Muscle of leg (tissue), 11 donors: ENCODE data around the gene ABCC3. TPM values are rescaled to one million over a fixed set of nuclear protein-coding genes. Genes with fewer than 3 reads are reported as not detected.

Source experiments
- DNase-seq: peaks from one replicate; pipeline ENCODE4 v3.0.0; 2013
- H3K27ac ChIP-seq: one replicate; pipeline ENCODE4 v1.5.1; 2013; ENCODE audit warnings: mild to moderate bottlenecking, low read length, control low read depth
- H3K27me3 ChIP-seq: one replicate; pipeline ENCODE4 v1.6.1; 2013; ENCODE audit warnings: low read length; ENCODE audit not compliant: control insufficient read depth, insufficient read depth
- H3K36me3 ChIP-seq: one replicate; pipeline ENCODE4 v1.6.1; 2013; ENCODE audit warnings: low read length; ENCODE audit not compliant: control insufficient read depth, insufficient read depth
- H3K4me1 ChIP-seq: one replicate; pipeline ENCODE4 v1.6.1; 2013; ENCODE audit warnings: low read length; ENCODE audit not compliant: control insufficient read depth, insufficient read depth
- H3K4me3 ChIP-seq: one replicate; pipeline ENCODE4 v1.5.1; 2013; ENCODE audit warnings: low read length, control low read depth
- H3K9me3 ChIP-seq: replicated peaks from 2 replicates; pipeline ENCODE4 v1.6.1; 2013; ENCODE audit warnings: low read depth, low read length; ENCODE audit not compliant: control insufficient read depth
- WGBS: methylation state at CpG from one replicate; pipeline ENCODE4 v1.1.5; 2013; ENCODE audit warnings: missing lambda C conversion rate; ENCODE audit not compliant: insufficient coverage; 5-methylcytosine and 5-hydroxymethylcytosine counted together
- polyA plus RNA-seq, 8 donors: library from polyadenylated mRNA; unstranded; fragments of 120-200 nt; gene quantifications; one replicate each; pipeline versions ENCODE4 v1.2.1 to v1.2.3, GENCODE V29; 2013; ENCODE audit warnings: inconsistent platforms in 1 of 8, low replicate concordance in 1 of 8; ENCODE audit not compliant: insufficient read length in 8 of 8, insufficient read depth in 1 of 8
- total RNA-seq: library from RNA; stranded (reverse); fragments of 120-200 nt; gene quantifications from one replicate; pipeline ENCODE4 v1.2.4, GENCODE V29; 2013

ABCC3 gene
- total and polyA plus RNA-seq, 9 donors: 0.24 to 8.0 (median 0.39) TPM

DNA sequence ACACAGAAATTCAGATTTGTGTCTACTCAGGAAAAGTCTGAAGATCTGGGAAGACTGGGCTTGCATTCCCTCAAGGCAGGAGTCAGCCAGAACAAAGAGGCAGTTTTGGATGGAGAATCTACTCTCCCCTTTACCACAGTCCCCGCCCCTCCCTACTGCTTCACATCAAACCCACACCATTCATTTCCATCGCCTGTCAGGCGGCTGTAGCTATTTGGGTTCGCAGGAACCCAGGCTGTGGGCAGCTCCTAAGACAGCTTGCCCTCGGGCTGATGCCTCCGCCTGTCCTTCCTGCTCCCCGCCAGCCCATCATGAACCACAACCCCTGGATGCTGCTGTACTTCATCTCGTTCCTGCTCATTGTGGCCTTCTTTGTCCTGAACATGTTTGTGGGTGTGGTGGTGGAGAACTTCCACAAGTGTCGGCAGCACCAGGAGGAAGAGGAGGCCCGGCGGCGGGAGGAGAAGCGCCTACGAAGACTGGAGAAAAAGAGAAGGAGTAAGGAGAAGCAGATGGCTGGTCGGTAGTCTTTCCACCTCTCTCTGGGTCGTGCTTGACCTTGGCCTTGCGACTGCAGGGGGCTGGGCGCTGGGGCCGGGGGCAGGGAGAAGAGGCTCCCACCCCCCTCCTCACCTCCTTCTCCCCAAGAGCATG lies 27.0 kb upstream of the ABCC3 start:
- Histone ChIP-seq H3K4me1 (peaks cover 50% of the 10 kb centered on the region), H3K36me3 (no peaks in the 10 kb centered on the region), H3K9me3 (no peaks in the 10 kb centered on the region), H3K27ac (no peak overlapping the region), H3K27me3 (peaks cover 6% of the 10 kb centered on the region), H3K4me3 (no peak overlapping the region)
- 90% methylated on average over 7 of the region's 19 CpGs for WGBS
- DNase-seq: no peak

DNA sequence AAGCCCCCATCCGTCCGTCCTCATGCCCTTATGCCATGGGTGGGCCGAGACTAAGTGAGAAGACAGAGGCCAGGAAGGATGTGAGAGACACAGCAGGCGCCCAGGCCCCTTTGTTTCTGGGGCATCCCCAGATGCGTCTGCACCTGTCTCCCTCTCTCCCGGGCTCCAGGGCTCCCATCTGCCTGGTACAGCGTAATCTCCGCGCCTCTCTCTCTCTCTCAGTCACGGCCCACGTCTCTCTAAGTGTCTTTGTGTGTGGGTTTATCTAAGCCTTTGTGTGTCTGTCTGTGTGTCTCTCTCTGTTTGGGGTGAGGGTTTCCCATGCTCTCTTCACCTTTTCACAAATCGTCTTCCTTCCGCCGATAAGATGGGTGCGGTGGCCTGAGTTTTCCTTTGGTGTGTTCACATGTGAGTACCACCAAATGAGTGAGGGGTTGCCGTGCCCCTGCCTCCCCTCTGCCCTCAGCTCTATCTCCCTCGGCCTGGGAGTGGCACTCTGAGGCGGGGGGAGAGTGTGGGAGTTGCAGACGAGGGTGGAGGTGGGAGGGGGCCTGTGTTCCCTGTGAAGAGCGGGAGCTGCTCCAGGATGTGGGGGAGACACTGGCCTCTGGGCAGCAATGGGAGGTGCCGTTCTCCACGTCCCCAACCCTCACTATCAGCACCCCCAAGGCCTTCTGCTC lies 25.8 kb upstream of the ABCC3 start:
- H3K4me1 ChIP-seq: peaks cover 45% of the 10 kb centered on the region
- no peak overlapping the region for H3K4me3 ChIP-seq
- H3K27ac ChIP-seq: no peak overlapping the region
- WGBS: 80% methylated on average over 7 of the region's 22 CpGs
- no peaks in the 10 kb centered on the region for H3K36me3 ChIP-seq
- no peaks in the 10 kb centered on the region for H3K9me3 ChIP-seq
- H3K27me3 ChIP-seq: peaks cover 6% of the 10 kb centered on the region
- DNase-seq: no peak

DNA sequence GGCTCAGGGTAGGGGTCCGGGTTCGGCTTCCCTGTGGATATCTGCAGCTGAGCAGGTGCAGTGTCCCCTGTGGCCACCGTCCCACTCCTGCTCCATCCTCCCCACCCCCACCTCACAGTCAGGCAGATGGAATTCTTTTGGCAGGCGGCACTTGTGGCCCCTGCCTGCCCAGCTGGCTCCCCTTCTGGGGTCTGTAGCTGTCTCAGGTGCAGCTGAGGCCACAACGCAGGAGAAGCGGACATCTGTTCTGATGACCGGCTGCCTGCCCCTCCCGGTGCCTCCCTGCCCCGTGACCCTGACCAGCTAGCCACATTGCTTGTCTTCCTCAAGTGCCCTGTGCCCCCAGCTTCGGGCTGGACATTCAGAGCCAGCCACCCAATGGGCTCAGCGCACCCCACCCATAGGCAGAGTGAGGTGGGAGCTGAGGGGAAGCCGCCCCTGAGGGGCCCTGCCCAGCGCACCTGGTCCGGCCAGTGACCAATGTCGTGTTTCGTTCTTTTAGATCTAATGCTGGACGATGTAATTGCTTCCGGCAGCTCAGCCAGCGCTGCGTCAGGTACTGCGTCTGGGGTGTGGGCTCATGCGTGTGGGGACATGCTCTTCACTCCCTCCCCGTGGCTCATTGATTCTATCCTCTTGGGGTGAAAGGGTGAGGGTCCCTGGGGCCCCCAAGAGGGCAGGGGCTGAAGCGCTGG lies 25.2 kb upstream of the ABCC3 start:
- Histone ChIP-seq H3K27me3 (peaks cover 6% of the 10 kb centered on the region), H3K36me3 (no peaks in the 10 kb centered on the region), H3K27ac (no peak overlapping the region), H3K9me3 (no peaks in the 10 kb centered on the region), H3K4me3 (no peak overlapping the region), H3K4me1 (peaks cover 42% of the 10 kb centered on the region)
- WGBS: 82% methylated on average over 20 of the region's 24 CpGs
- DNase-seq: no peak

DNA sequence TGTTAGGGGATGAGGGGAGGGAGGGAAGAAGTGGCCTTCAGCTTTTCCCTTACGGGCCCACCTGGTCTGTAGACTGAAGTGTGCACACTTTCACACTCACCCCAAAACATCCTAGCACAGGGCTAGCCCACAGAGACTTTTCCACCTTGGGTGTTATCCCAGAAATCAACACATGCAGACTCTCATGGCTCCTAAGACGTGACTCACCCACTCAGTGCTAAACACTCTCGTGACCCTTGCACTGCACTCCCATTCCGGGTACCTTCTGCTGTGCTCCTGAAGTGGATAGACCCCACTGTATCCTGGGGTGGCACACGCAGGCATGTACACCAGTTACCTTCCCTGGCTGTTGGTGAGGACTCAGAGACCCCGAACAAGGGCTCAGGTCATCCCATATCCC lies 23.0 kb upstream of the ABCC3 start:
- no peak overlapping the region for H3K4me3 ChIP-seq
- WGBS: 84% methylated on average over 5 of the region's 6 CpGs
- peaks cover 26% of the 10 kb centered on the region for H3K4me1 ChIP-seq
- DNase-seq: no peak
- no peak overlapping the region for H3K27ac ChIP-seq
- no peaks in the 10 kb centered on the region for H3K9me3 ChIP-seq
- H3K36me3 ChIP-seq: peaks cover 6% of the 10 kb centered on the region
- peaks cover 6% of the 10 kb centered on the region for H3K27me3 ChIP-seq

DNA sequence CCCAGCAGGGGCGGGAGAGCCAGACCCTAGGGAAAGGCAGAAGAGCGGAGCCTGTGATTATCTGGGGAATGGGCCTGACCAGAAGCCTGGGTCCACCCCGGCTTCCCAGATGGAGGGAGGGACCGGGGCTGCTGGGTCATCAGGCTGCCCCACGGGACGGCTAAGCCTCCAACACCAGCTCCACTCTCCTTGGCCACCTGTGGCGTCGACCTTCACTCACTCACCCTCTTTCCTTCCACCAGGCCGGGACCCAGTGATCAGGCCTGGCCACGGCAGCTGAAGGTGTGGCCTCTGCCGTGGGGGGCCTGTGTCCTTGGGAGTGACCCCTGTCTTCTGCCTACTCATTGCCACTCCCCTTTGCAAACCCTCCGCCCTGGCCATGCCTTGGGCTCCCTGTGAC lies 22.4 kb upstream of the ABCC3 start:
- Histone ChIP-seq H3K36me3 (peaks cover 6% of the 10 kb centered on the region), H3K4me3 (no peak overlapping the region), H3K9me3 (no peaks in the 10 kb centered on the region), H3K27ac (no peak overlapping the region), H3K27me3 (peaks cover 6% of the 10 kb centered on the region), H3K4me1 (peaks cover 24% of the 10 kb centered on the region)
- no peak for DNase-seq
- 78% methylated on average over 9 of the region's 12 CpGs for WGBS

DNA sequence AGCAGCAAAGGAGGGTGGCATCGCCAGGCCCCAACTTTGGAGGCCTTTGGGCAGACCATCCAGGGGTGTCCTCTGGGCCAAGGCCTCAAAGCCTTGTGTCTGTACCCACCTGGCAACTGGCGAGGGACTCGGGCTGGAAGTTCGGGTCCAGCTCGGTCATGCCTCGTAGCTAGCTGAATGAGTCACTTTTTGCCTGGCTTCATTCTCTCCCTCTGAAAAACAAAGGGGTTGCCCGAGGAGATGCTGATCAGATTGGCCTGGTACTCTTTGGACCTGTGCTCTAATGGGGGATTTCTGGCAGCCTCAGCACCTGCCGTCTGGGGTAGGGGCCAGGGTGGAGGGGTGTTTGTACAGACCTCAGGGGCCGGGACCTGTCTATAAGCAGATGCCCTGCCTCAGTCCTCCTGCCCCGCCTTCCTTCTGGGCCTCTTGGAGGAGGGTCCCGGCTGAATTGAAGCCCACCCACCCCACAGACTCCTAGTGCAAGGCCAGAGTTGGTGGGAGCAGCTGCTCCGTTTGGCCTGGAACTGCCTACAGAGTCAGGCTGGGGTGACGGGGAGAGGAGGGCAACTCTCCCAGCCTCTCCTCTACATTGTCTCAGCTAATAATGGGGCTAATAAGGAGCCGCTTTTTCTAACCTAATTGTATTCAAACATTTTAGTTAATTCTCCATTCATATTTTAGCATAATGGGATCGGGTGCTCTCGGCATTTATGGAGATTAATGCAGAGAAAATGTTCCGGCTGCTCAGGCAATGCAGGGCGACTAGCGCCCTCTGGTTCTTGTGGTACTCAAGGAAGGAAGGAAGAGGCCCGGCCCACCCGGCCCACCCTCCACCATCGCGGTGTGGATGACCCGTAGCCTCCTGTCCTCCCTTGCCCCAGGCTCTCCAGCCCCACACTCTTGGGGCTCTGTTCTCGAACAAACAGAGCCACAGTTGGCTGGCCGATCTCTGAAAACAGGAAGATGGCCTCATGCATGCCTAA lies 21.4 kb upstream of the ABCC3 start:
- peak; percentile 71 for DNase-seq
- 46% methylated on average over 9 of the region's 26 CpGs for WGBS
- Histone ChIP-seq H3K4me1 (peaks cover 21% of the 10 kb centered on the region), H3K4me3 (no peak overlapping the region), H3K27ac (no peak overlapping the region), H3K36me3 (peaks cover 6% of the 10 kb centered on the region), H3K27me3 (peaks cover 2% of the 10 kb centered on the region), H3K9me3 (no peaks in the 10 kb centered on the region)

DNA sequence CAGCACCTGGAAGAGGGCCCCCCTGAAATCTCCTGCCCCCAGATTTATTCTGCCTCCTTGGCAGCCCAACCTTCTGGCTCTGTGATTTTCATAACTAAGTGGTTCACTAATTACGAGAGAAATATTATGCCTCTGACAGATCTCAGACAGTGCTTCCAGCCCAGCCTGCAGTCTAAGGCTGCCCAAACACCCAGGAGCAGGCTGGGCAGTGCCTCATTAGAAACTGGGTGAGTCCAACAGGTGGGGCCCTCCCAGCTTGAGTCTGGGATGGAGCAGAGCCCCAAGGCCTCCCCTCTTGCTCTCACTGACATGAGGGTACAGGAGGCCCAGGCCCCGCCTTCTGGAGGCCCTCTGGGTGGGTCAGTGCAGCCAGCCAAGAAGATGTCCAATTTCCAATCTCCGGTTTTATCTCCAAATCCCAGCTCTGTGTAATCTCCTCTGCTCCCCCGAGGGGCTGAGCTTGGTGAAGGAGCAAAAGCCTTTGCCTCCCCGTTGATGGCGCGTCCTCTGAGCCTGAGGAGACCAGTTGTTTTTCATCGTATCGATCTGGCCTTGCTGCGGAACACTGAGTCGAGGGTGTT lies 20.1 kb upstream of the ABCC3 start:
- Histone ChIP-seq H3K4me3 (no peak overlapping the region), H3K9me3 (no peaks in the 10 kb centered on the region), H3K4me1 (peaks cover 18% of the 10 kb centered on the region), H3K27me3 (no peaks in the 10 kb centered on the region), H3K27ac (no peak overlapping the region), H3K36me3 (peaks cover 8% of the 10 kb centered on the region)
- 54% methylated on average over 10 of the region's 11 CpGs for WGBS
- DNase-seq: no peak

DNA sequence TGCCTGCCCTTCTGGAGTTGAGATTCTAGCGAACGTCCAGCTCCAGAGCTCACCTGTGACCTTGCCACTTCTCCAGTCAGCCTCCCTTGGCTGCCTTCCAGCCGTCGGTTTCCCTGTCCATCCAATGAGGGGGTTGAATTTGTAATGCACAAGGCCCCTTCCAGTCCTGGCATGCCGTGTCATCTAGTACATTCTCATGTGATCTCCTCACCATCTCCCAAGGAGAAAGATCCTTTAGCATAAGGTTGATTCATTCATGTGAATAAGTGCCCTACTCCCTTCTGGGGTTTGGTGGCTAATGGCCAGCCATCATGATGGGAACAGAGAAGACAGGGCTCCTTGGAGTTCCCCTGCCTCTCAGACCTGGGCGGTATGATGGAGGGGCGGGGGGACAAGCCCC lies 18.9 kb upstream of the ABCC3 start:
- Histone ChIP-seq H3K36me3 (peaks cover 8% of the 10 kb centered on the region), H3K4me1 (peaks cover 29% of the 10 kb centered on the region), H3K27ac (no peak overlapping the region), H3K9me3 (no peaks in the 10 kb centered on the region), H3K27me3 (no peaks in the 10 kb centered on the region), H3K4me3 (no peak overlapping the region)
- WGBS: 84% methylated on average over 4 of the region's 7 CpGs
- DNase-seq: no peak

DNA sequence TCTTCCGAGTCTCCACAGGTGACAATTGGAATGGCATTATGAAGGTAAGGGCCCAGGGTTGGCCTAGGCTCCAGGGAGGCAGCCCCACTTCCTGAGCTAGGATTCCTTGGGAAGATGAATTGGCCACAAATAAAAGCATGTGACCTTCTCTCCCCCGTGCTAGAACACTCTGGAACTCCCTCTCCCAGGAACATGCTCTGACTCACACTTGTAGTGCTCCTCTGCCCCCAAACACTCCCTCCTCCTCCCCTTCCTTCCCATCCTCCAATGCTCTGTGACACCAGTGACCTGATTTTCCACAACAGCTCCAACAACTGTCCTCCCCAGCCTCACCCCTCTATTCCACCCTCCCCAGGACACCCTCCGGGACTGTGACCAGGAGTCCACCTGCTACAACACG lies 16.4 kb upstream of the ABCC3 start:
- Histone ChIP-seq H3K4me3 (no peak overlapping the region), H3K36me3 (peaks cover 8% of the 10 kb centered on the region), H3K27me3 (peaks cover 12% of the 10 kb centered on the region), H3K27ac (no peak overlapping the region), H3K9me3 (no peaks in the 10 kb centered on the region), H3K4me1 (peaks cover 35% of the 10 kb centered on the region)
- DNase-seq: no peak
- 72% methylated on average over 4 of the region's 4 CpGs for WGBS
